Right lobe of liver (tissue), 4 donors: ENCODE results near the gene CDHR2.

Experiments used
- CTCF ChIP-seq, 4 donors: fragments of 200-600 bp in 3 of 4; fragments of 450-650 bp in 1 of 4; IDR thresholded peaks; one replicate each; pipeline versions ENCODE4 v1.5.1 to v1.8.0; 2016 to 2022; ENCODE audit warnings: antibody characterized with exemption in 4 of 4, mild to moderate bottlenecking in 2 of 4
- POLR2A ChIP-seq: fragments of 450-650 bp; IDR thresholded peaks from one replicate; pipeline ENCODE4 v1.6.1; 2017; ENCODE audit warnings: antibody characterized with exemption, mild to moderate bottlenecking
- donor health status: DM: no; HTN: no; CAD: no.
- donor health status: DM: no; HTN: no; CAD: no.
- donor health status: DM: no; HTN: yes; CAD: no.

- TF ChIP-seq CTCF (IDR thresholded peaks at IDR 0.05) (no peak), POLR2A (no peak)
These were observed 45.4 kb downstream of the CDHR2 start for GRCh38 chr5:176594554-176594953.
